Astrocyte (in vitro differentiated cells and primary cell): Measurements from ENCODE around the gene EMP2.

ENCODE experiments used
- CTCF ChIP-seq: IDR thresholded peaks from 2 replicates; pipeline ENCODE4 v1.5.1; 2011; ENCODE audit warnings: low read depth, mild to moderate bottlenecking, inconsistent platforms, low read length, moderate library complexity; ENCODE audit not compliant: insufficient read depth
- EZH2 ChIP-seq: IDR thresholded peaks from 2 replicates; pipeline ENCODE4 v1.6.1; 2012; ENCODE audit warnings: mild to moderate bottlenecking, low read length, inconsistent platforms; ENCODE audit not compliant: insufficient read depth

- TF ChIP-seq CTCF = no peak
- TF ChIP-seq EZH2 = no peak
These were observed 60.2 kb downstream of the EMP2 start for GRCh38 chr16:10519929-10520868.
